Measurements from ENCODE around the gene OR2Z1. TPM values are rescaled to one million over a fixed set of nuclear protein-coding genes. Genes with fewer than 3 reads are reported as not detected.
"Not testable (repeated sequence)": the region's sequence is repeated elsewhere in the genome, so short reads cannot be mapped to it uniquely, and the experiment has no call there.

Gene OR2Z1
- total and polyA plus RNA-seq, 5 experiments from 2014 or later = not detected

GRCh38 chr19:8710337-8710736, 11.1 kb upstream of the OR2Z1 start:
- DNase-seq, H3K4me3 Mint-ChIP-seq, H3K27me3 Mint-ChIP-seq, ATAC-seq, H3K27ac Mint-ChIP-seq, POLR2A ChIA-PET: not testable (repeated sequence)
- H3K4me1 Mint-ChIP-seq = peaks cover 10 to 18% (median 14%) of the 10 kb centered on the region in 4 donors
- H3K36me3 Mint-ChIP-seq = peaks cover 0 to 13% (median under 1%) of the 10 kb centered on the region in 3 donors
- peaks cover 2 to 16% (median 11%) of the 10 kb centered on the region in 9 donors for H3K9me3 Mint-ChIP-seq

GRCh38 chr19:8722032-8722431, 598 bp downstream of the OR2Z1 start:
- Mint-ChIP-seq H3K4me1 (peaks cover 0 to 1% (median 0%) of the 10 kb centered on the region in 4 donors), H3K27ac (no peak overlapping the region), H3K36me3 (peaks cover 0 to 4% (median 0%) of the 10 kb centered on the region in 3 donors), H3K27me3 (peaks cover 7 to 47% (median 17%) of the 10 kb centered on the region in 5 donors), H3K9me3 (peaks cover 0 to 19% (median 3%) of the 10 kb centered on the region in 9 donors), H3K4me3 (no peak overlapping the region)
- ATAC-seq = no peak
- POLR2A ChIA-PET = no interaction called here
- DNase-seq = no peak

GRCh38 chr19:8724276-8724675, 2.8 kb downstream of the OR2Z1 start:
- no peak for ATAC-seq
- peaks cover 0 to 10% (median 0%) of the 10 kb centered on the region in 9 donors for H3K9me3 Mint-ChIP-seq
- no peak overlapping the region for H3K4me3 Mint-ChIP-seq
- no peak overlapping the region for H3K27ac Mint-ChIP-seq
- POLR2A ChIA-PET = no interaction called here
- no peak for DNase-seq
- peaks cover 7 to 47% (median 17%) of the 10 kb centered on the region in 5 donors for H3K27me3 Mint-ChIP-seq
- H3K4me1 Mint-ChIP-seq = peaks cover 0 to 1% (median 0%) of the 10 kb centered on the region in 4 donors
- H3K36me3 Mint-ChIP-seq = no peaks in the 10 kb centered on the region

GRCh38 chr19:8731428-8732169, 10.2 kb downstream of the OR2Z1 start:
- Mint-ChIP-seq H3K36me3 (no peaks in the 10 kb centered on the region), H3K27me3 (peaks cover 1 to 13% (median 8%) of the 10 kb centered on the region in 5 donors)
- POLR2A ChIA-PET = no interaction called here

GRCh38 chr19:8738377-8738776, 16.9 kb downstream of the OR2Z1 start:
- H3K27ac Mint-ChIP-seq = no peak overlapping the region
- no peak for DNase-seq
- H3K36me3 Mint-ChIP-seq = no peaks in the 10 kb centered on the region
- H3K27me3 Mint-ChIP-seq = peaks cover 0 to 3% (median 0%) of the 10 kb centered on the region in 5 donors
- POLR2A ChIA-PET = no interaction called here
- H3K4me1 Mint-ChIP-seq = no peaks in the 10 kb centered on the region
- peaks cover 0 to 1% (median 0%) of the 10 kb centered on the region in 9 donors for H3K9me3 Mint-ChIP-seq
- H3K4me3 Mint-ChIP-seq = no peak overlapping the region
- ATAC-seq = no peak

More at GRCh38 chr19:8731428-8732169, 10.2 kb downstream of the OR2Z1 start:
- no peak for ATAC-seq
- Mint-ChIP-seq H3K27ac (no peak overlapping the region), H3K9me3 (peaks cover 0 to 9% (median 0%) of the 10 kb centered on the region in 9 donors), H3K4me3 (no peak overlapping the region), H3K4me1 (peaks cover 0 to 3% (median 0%) of the 10 kb centered on the region in 4 donors)
- peak in 1 of 10 donors; percentile 4 for DNase-seq

- H3K27ac Mint-ChIP-seq, H3K27me3 Mint-ChIP-seq, H3K36me3 Mint-ChIP-seq, POLR2A ChIA-PET, DNase-seq, H3K4me1 Mint-ChIP-seq, ATAC-seq, H3K4me3 Mint-ChIP-seq, H3K9me3 Mint-ChIP-seq: not testable (repeated sequence)
Measured at GRCh38 chr19:8739291-8740065, 18.0 kb downstream of the OR2Z1 start.

GRCh38 chr19:8767257-8767656, 45.8 kb downstream of the OR2Z1 start:
- H3K27ac Mint-ChIP-seq, H3K36me3 Mint-ChIP-seq, H3K4me3 Mint-ChIP-seq, ATAC-seq, H3K27me3 Mint-ChIP-seq, DNase-seq, POLR2A ChIA-PET, H3K9me3 Mint-ChIP-seq, H3K4me1 Mint-ChIP-seq: not testable (repeated sequence)

GRCh38 chr19:8769265-8769664, 47.8 kb downstream of the OR2Z1 start:
- POLR2A ChIA-PET, H3K27me3 Mint-ChIP-seq, H3K27ac Mint-ChIP-seq, DNase-seq, H3K36me3 Mint-ChIP-seq, ATAC-seq, H3K4me3 Mint-ChIP-seq, H3K9me3 Mint-ChIP-seq, H3K4me1 Mint-ChIP-seq: not testable (repeated sequence)

GRCh38 chr19:8773587-8773986, 52.2 kb downstream of the OR2Z1 start:
- H3K27me3 Mint-ChIP-seq, ATAC-seq, DNase-seq, H3K36me3 Mint-ChIP-seq, H3K4me1 Mint-ChIP-seq, POLR2A ChIA-PET, H3K9me3 Mint-ChIP-seq, H3K4me3 Mint-ChIP-seq: not testable (repeated sequence)
- peak overlapping the region in 1 of 10 donors; percentile 43 for H3K27ac Mint-ChIP-seq

Other genes with a start within 250 kb of the OR2Z1 start
- gene PRAM1, start 219.0 kb upstream of the OR2Z1 start, total RNA-seq = 1 to 10 TPM; 3.5 to 4.7 TPM
- under 1 TPM in 2 of 3 donors, not detected in 1; 0.07 to 0.20 TPM for gene PRAM1, start 219.0 kb upstream of the OR2Z1 start, polyA plus RNA-seq
- gene ZNF414, start 207.5 kb upstream of the OR2Z1 start, total RNA-seq = 10 to 100 TPM; 70.2 to 73.1 TPM
- gene ZNF414, start 207.5 kb upstream of the OR2Z1 start, polyA plus RNA-seq = 10 to 100 TPM; 15.2 to 34.2 (median 27.7) TPM
- 10 to 100 TPM; 64.4 to 65.0 TPM for gene MYO1F, start 144.2 kb upstream of the OR2Z1 start, total RNA-seq
- gene MYO1F, start 144.2 kb upstream of the OR2Z1 start, polyA plus RNA-seq = 10 to 100 TPM in 1 of 3 donors, 1 to 10 TPM in 2; 4.4 to 30.1 (median 5.6) TPM
- gene ADAMTS10, start 110.9 kb upstream of the OR2Z1 start, total RNA-seq = 100 to 1,000 TPM; 190 to 196 TPM
- gene ADAMTS10, start 110.9 kb upstream of the OR2Z1 start, polyA plus RNA-seq = 1 to 10 TPM; 1.2 to 3.4 (median 2.0) TPM
- not detected for gene NFILZ, start 91.0 kb upstream of the OR2Z1 start, total RNA-seq
- not detected for gene NFILZ, start 91.0 kb upstream of the OR2Z1 start, polyA plus RNA-seq
- not detected for gene ACTL9, start 22.8 kb upstream of the OR2Z1 start, total RNA-seq
- gene ACTL9, start 22.8 kb upstream of the OR2Z1 start, polyA plus RNA-seq = not detected
- gene ZNF558, start 110.7 kb downstream of the OR2Z1 start, total RNA-seq = 10 to 100 TPM; 52.5 to 60.9 TPM
- gene ZNF558, start 110.7 kb downstream of the OR2Z1 start, polyA plus RNA-seq = 10 to 100 TPM in 1 of 3 donors, 1 to 10 TPM in 2; 3.9 to 10.6 (median 6.0) TPM
- not detected for gene MBD3L1, start 110.7 kb downstream of the OR2Z1 start, total RNA-seq
- gene MBD3L1, start 110.7 kb downstream of the OR2Z1 start, polyA plus RNA-seq = not detected

All from naive thymus-derived CD8-positive, alpha-beta T cell (primary cell).